GM23338 (cell line): Measurements from ENCODE around the gene SUSD1. TPM values are rescaled to one million over a fixed set of nuclear protein-coding genes. Genes with fewer than 3 reads are reported as not detected.

Source experiments
- ATAC-seq: fragments of 200-7000 bp; cut with Tn5 transposase; 3 replicates; pipeline ENCODE4 v1.9.1; 2020
- DNase-seq: peaks from one replicate; pipeline ENCODE4 v3.0.0-alpha.2; 2015; ENCODE audit warnings: low spot score
- H2AFZ ChIP-seq: fragments of 200-600 bp; sonication (generic); 2 replicates; pipeline ENCODE4 v1.8.0; 2016; ENCODE audit warnings: antibody characterized with exemption, mild to moderate bottlenecking, moderate library complexity
- H3F3A ChIP-seq: fragments of 200-600 bp; sonication (generic); replicated peaks from 2 replicates; pipeline ENCODE4 v1.8.0; 2017; ENCODE audit warnings: antibody characterized with exemption, mixed run types, low read depth
- H3K27ac ChIP-seq: fragments of 200-600 bp; sonication (generic); 2 replicates; pipeline ENCODE4 v1.6.1; 2016; ENCODE audit warnings: low read depth
- H3K27me3 ChIP-seq: fragments of 200-600 bp; sonication (generic); 2 replicates; pipeline ENCODE4 v1.8.0; 2016; ENCODE audit warnings: mild to moderate bottlenecking, mixed run types, moderate library complexity; ENCODE audit not compliant: insufficient read depth
- H3K36me3 ChIP-seq: fragments of 200-600 bp; sonication (generic); 2 replicates; pipeline ENCODE4 v1.8.0; 2016; ENCODE audit warnings: mild to moderate bottlenecking; ENCODE audit not compliant: insufficient read depth
- H3K4me1 ChIP-seq: fragments of 200-600 bp; sonication (generic); 2 replicates; pipeline ENCODE4 v1.8.0; 2016; ENCODE audit warnings: mild to moderate bottlenecking, moderate library complexity; ENCODE audit not compliant: insufficient read depth
- H3K4me2 ChIP-seq: fragments of 200-600 bp; sonication (generic); 2 replicates; pipeline ENCODE4 v1.7.1; 2017; ENCODE audit warnings: mixed run types
- H3K4me3 ChIP-seq: fragments of 200-600 bp; sonication (generic); 2 replicates; pipeline ENCODE4 v1.6.1; 2016; ENCODE audit warnings: mixed run types
- H3K79me2 ChIP-seq: fragments of 200-600 bp; sonication (generic); replicated peaks from 2 replicates; pipeline ENCODE4 v1.8.0; 2017; ENCODE audit warnings: mild to moderate bottlenecking; ENCODE audit not compliant: insufficient read depth
- H3K9me2 ChIP-seq: fragments of 200-600 bp; sonication (generic); 2 replicates; pipeline ENCODE4 v1.8.0; 2017; ENCODE audit not compliant: insufficient read depth
- H4K20me1 ChIP-seq: fragments of 200-600 bp; sonication (generic); replicated peaks from 2 replicates; pipeline ENCODE4 v1.8.0; 2017; ENCODE audit warnings: mild to moderate bottlenecking; ENCODE audit not compliant: insufficient read depth
- H3K27ac Mint-ChIP-seq: 2 replicates; pipeline ENCODE4 v1.8.0; 2020; ENCODE audit warnings: inconsistent platforms, mild to moderate bottlenecking, moderate library complexity, mixed read lengths
- H3K27me3 Mint-ChIP-seq: 3 replicates; pipeline ENCODE4 v1.8.0; 2022; ENCODE audit warnings: low read depth, mild to moderate bottlenecking, moderate library complexity, mixed read lengths, inconsistent platforms; ENCODE audit not compliant: insufficient read depth, poor library complexity
- H3K36me3 Mint-ChIP-seq: 3 replicates; pipeline ENCODE4 v1.8.0; 2021; ENCODE audit warnings: low read depth, mild to moderate bottlenecking, inconsistent platforms, moderate library complexity, mixed read lengths
- H3K4me1 Mint-ChIP-seq: 3 replicates; pipeline ENCODE4 v1.8.0; 2020; ENCODE audit warnings: mild to moderate bottlenecking, inconsistent platforms, mixed read lengths
- H3K4me3 Mint-ChIP-seq: 3 replicates; pipeline ENCODE4 v1.8.0; 2021; ENCODE audit warnings: moderate library complexity, mild to moderate bottlenecking, inconsistent platforms, mixed read lengths
- H3K9me3 Mint-ChIP-seq: 3 replicates; pipeline ENCODE4 v1.8.0; 2020; ENCODE audit warnings: moderate library complexity, mild to moderate bottlenecking, inconsistent platforms, mixed read lengths
- CREB1 ChIP-seq: fragments of 250-450 bp; sonication (Bioruptor Pico); IDR thresholded peaks from 2 replicates; pipeline ENCODE4 v1.5.0; 2020; ENCODE audit warnings: low read depth, mild to moderate bottlenecking, moderate library complexity
- EZH2 ChIP-seq: fragments of 200-600 bp; sonication (generic); IDR thresholded peaks from one replicate; pipeline ENCODE4 v1.8.0; 2017; ENCODE audit warnings: antibody characterized with exemption, mild to moderate bottlenecking, low read depth; ENCODE audit not compliant: unreplicated experiment
- EZH2phosphoT487 ChIP-seq: fragments of 200-600 bp; sonication (generic); IDR thresholded peaks from one replicate; pipeline ENCODE4 v1.8.1; 2018; ENCODE audit warnings: antibody characterized with exemption; ENCODE audit not compliant: unreplicated experiment
- JUNB ChIP-seq: IDR thresholded peaks from one replicate; pipeline ENCODE4 v1.6.1; 2016; ENCODE audit warnings: antibody characterized with exemption; ENCODE audit not compliant: unreplicated experiment
- NANOG ChIP-seq: IDR thresholded peaks from 2 replicates; pipeline ENCODE4 v1.6.1; 2016; ENCODE audit warnings: antibody characterized with exemption, borderline replicate concordance
- POLR2AphosphoS5 ChIP-seq: IDR thresholded peaks from 2 replicates; pipeline ENCODE4 v1.6.1; 2016; ENCODE audit warnings: antibody characterized with exemption, low read depth
- STAT1 ChIP-seq: IDR thresholded peaks from one replicate; pipeline ENCODE4 v1.6.1; 2016; ENCODE audit warnings: antibody characterized with exemption; ENCODE audit not compliant: unreplicated experiment
- ZNF331 ChIP-seq: fragments of 250-450 bp; sonication (Bioruptor Pico); IDR thresholded peaks from 2 replicates; pipeline ENCODE4 v1.5.0; 2020; ENCODE audit warnings: low read depth, mild to moderate bottlenecking, moderate library complexity
- polyA plus RNA-seq: library from polyadenylated mRNA; unstranded; fragments of >200 nt; fragmentation: Nextera tagmentation; extraction: Ambion mirVana; gene quantifications from 2 replicates; pipeline ENCODE4 v1.2.1, GENCODE V29; 2016
- total RNA-seq: library from RNA; depleted of rRNA; stranded (reverse); fragments of >200 nt; shearing (Covaris generic); gene quantifications from 2 replicates; pipeline ENCODE4 v1.2.3, GENCODE V29; 2014
- TF ChIP-seq, protein P1 (sequence below): IDR thresholded peaks from one replicate; pipeline ENCODE4 v1.6.1; 2018; ENCODE audit warnings: antibody characterized with exemption; ENCODE audit not compliant: unreplicated experiment
- TF ChIP-seq, protein P2 (sequence below), 2 experiments: fragments of 200-600 bp in 1 of 2; sonication (generic) in 1 of 2; conservative IDR thresholded peaks; 2 replicates each; pipeline versions ENCODE4 v1.5.1 to v1.6.1; 2016 to 2017; ENCODE audit warnings: antibody characterized with exemption in 2 of 2, low read depth in 2 of 2, mild to moderate bottlenecking in 2 of 2, moderate library complexity in 1 of 2

SUSD1 gene
- total and polyA plus RNA-seq, 2 experiments from 2014 or later, result 1.2 to 6.4 TPM

DNA sequence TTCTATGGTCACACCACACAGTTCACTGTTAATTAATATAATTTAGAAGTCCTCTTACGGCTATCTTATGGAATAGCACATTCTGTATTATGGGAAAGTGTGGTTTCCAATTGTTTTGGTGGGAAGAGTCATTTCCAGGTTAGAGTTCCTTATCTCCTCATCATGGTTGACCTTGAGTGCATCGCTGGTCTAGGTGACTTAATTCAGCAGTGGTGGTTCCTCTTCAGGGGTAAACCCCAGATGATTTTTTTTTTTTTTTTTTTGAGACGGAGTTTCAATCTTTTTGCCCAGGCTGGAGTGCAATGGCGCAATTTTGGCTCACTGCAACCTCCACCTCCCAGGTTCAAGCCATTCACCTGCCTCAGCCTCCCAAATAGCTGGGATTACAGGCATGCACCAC, 171.6 kb downstream of the SUSD1 start:
- H3K4me3 Mint-ChIP-seq, result no peak overlapping the region
- Histone ChIP-seq H3K4me1 (no peaks in the 10 kb centered on the region), H3K36me3 (no peaks in the 10 kb centered on the region), H3K9me2 (no peaks in the 10 kb centered on the region), H3K4me3 (no peak overlapping the region), H3K27ac (no peak overlapping the region), H3K79me2 (no peaks in the 10 kb centered on the region), H2AFZ (no peak overlapping the region), H4K20me1 (no peaks in the 10 kb centered on the region), H3K4me2 (no peak overlapping the region), H3F3A (no peaks in the 10 kb centered on the region), H3K27me3 (no peaks in the 10 kb centered on the region)
- peaks cover 7% of the 10 kb centered on the region; the same call in 1 of the 3 replicates for H3K4me1 Mint-ChIP-seq
- no peaks in the 10 kb centered on the region for H3K27me3 Mint-ChIP-seq
- no peak overlapping the region for H3K27ac Mint-ChIP-seq
- ATAC-seq, result no peak
- H3K36me3 Mint-ChIP-seq, result no peaks in the 10 kb centered on the region
- H3K9me3 Mint-ChIP-seq, result no peaks in the 10 kb centered on the region
- TF ChIP-seq JUNB (no peak), ZNF331 (CRISPR knock-in tag) (no peak), EZH2 (no peak), CREB1 (no peak)
- TF ChIP-seq, protein P1, sequence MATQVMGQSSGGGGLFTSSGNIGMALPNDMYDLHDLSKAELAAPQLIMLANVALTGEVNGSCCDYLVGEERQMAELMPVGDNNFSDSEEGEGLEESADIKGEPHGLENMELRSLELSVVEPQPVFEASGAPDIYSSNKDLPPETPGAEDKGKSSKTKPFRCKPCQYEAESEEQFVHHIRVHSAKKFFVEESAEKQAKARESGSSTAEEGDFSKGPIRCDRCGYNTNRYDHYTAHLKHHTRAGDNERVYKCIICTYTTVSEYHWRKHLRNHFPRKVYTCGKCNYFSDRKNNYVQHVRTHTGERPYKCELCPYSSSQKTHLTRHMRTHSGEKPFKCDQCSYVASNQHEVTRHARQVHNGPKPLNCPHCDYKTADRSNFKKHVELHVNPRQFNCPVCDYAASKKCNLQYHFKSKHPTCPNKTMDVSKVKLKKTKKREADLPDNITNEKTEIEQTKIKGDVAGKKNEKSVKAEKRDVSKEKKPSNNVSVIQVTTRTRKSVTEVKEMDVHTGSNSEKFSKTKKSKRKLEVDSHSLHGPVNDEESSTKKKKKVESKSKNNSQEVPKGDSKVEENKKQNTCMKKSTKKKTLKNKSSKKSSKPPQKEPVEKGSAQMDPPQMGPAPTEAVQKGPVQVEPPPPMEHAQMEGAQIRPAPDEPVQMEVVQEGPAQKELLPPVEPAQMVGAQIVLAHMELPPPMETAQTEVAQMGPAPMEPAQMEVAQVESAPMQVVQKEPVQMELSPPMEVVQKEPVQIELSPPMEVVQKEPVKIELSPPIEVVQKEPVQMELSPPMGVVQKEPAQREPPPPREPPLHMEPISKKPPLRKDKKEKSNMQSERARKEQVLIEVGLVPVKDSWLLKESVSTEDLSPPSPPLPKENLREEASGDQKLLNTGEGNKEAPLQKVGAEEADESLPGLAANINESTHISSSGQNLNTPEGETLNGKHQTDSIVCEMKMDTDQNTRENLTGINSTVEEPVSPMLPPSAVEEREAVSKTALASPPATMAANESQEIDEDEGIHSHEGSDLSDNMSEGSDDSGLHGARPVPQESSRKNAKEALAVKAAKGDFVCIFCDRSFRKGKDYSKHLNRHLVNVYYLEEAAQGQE, result no peak
- DNase-seq, result no peak

DNA sequence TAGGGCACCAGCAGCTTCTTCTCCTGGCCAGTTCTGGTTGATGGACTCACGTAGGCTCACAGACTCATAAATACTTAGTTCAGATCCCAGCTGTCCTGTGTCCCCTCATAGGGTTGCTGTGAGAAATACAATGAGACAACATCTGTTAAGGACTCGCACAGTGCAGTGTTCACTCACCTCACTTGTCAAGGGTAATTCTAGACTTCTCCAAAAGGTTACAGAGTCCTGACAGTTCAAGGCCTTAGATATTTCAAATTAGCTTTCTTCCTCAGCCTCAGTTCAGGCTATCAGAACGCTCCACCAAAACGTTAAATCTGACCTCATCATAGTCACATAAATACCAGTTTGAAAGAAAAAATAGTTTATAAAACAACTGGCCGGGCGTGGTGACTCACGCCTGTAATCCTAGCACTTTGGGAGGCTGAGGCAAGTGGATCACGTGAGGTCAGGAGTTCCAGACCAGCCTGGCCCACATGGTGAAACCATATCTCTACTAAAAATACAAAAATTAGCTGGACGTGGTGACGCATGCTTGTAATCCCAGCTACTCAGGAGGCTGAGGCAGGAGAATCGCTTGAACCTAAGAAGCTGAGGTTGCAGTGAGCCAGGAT, 172.1 kb downstream of the SUSD1 start:
- H3K27ac Mint-ChIP-seq, result no peak overlapping the region
- no peak overlapping the region for H3K4me3 Mint-ChIP-seq
- DNase-seq, result no peak
- no peak for TF ChIP-seq JUNB
- TF ChIP-seq CREB1, result no peak
- TF ChIP-seq EZH2phosphoT487, result no peak
- TF ChIP-seq ZNF331 (CRISPR knock-in tag), result no peak
- no peak for TF ChIP-seq NANOG
- TF ChIP-seq POLR2AphosphoS5, result no peak
- no peak for TF ChIP-seq EZH2
- TF ChIP-seq, protein P1, result no peak
- TF ChIP-seq, protein P2, sequence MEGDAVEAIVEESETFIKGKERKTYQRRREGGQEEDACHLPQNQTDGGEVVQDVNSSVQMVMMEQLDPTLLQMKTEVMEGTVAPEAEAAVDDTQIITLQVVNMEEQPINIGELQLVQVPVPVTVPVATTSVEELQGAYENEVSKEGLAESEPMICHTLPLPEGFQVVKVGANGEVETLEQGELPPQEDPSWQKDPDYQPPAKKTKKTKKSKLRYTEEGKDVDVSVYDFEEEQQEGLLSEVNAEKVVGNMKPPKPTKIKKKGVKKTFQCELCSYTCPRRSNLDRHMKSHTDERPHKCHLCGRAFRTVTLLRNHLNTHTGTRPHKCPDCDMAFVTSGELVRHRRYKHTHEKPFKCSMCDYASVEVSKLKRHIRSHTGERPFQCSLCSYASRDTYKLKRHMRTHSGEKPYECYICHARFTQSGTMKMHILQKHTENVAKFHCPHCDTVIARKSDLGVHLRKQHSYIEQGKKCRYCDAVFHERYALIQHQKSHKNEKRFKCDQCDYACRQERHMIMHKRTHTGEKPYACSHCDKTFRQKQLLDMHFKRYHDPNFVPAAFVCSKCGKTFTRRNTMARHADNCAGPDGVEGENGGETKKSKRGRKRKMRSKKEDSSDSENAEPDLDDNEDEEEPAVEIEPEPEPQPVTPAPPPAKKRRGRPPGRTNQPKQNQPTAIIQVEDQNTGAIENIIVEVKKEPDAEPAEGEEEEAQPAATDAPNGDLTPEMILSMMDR (conservative IDR thresholded peaks at IDR 0.05; ENCODE audit: low read depth in 2 of 2), result no peak
- no peak for TF ChIP-seq STAT1

More for the DNA sequence above, 172.1 kb downstream of the SUSD1 start:
- Histone ChIP-seq H2AFZ (no peak overlapping the region), H3K4me2 (no peak overlapping the region), H3K4me3 (no peak overlapping the region), H3K9me2 (no peaks in the 10 kb centered on the region), H3K27ac (no peak overlapping the region), H3K27me3 (no peaks in the 10 kb centered on the region), H3K36me3 (no peaks in the 10 kb centered on the region), H4K20me1 (no peaks in the 10 kb centered on the region), H3K79me2 (no peaks in the 10 kb centered on the region), H3K4me1 (no peaks in the 10 kb centered on the region), H3F3A (no peaks in the 10 kb centered on the region)
- H3K9me3 Mint-ChIP-seq, result no peaks in the 10 kb centered on the region
- peaks cover 7% of the 10 kb centered on the region; the same call in 1 of the 3 replicates for H3K4me1 Mint-ChIP-seq
- no peaks in the 10 kb centered on the region for H3K36me3 Mint-ChIP-seq
- no peak for ATAC-seq
- H3K27me3 Mint-ChIP-seq, result no peaks in the 10 kb centered on the region
